Astrocyte (in vitro differentiated cells and primary cell): ENCODE data around the gene CDK15. TPM values are rescaled to one million over a fixed set of nuclear protein-coding genes. Genes with fewer than 3 reads are reported as not detected.

ENCODE experiments used
- DNase-seq: peaks from one replicate; pipeline ENCODE4 v3.0.0-alpha.2; 2010; ENCODE audit warnings: low read depth
- FAIRE-seq: peaks from 2 replicates; lab custom pipeline; 2011; peaks lifted over from hg19 to GRCh38; lab: Jason Lieb, UNC
- H2AFZ ChIP-seq: 2 replicates; pipeline ENCODE4 v1.6.0; 2012; ENCODE audit warnings: low read depth, low read length, inconsistent platforms
- H3K27ac ChIP-seq: 2 replicates; pipeline ENCODE4 v1.5.1; 2011; ENCODE audit warnings: low read depth, low read length, inconsistent platforms
- H3K27me3 ChIP-seq: 2 replicates; pipeline ENCODE4 v1.6.0; 2011; ENCODE audit warnings: low read length, inconsistent platforms; ENCODE audit not compliant: insufficient read depth
- H3K36me3 ChIP-seq: 2 replicates; pipeline ENCODE4 v1.5.1; 2011; ENCODE audit warnings: low read length, inconsistent platforms; ENCODE audit not compliant: insufficient read depth
- H3K4me1 ChIP-seq: 2 replicates; pipeline ENCODE4 v1.5.1; 2011; ENCODE audit warnings: low read length, inconsistent platforms; ENCODE audit not compliant: insufficient read depth
- H3K4me2 ChIP-seq: 2 replicates; pipeline ENCODE4 v1.6.0; 2012; ENCODE audit warnings: low read length, inconsistent platforms
- H3K4me3 ChIP-seq: 2 replicates; pipeline ENCODE4 v1.5.1; 2011; ENCODE audit warnings: low read depth, mild to moderate bottlenecking, low read length, inconsistent platforms; ENCODE audit not compliant: insufficient read depth
- H3K79me2 ChIP-seq: 2 replicates; pipeline ENCODE4 v1.6.0; 2012; ENCODE audit warnings: mild to moderate bottlenecking, low read length, inconsistent platforms; ENCODE audit not compliant: insufficient read depth
- H3K9ac ChIP-seq: 2 replicates; pipeline ENCODE4 v1.6.0; 2012; ENCODE audit warnings: mild to moderate bottlenecking, low read length, inconsistent platforms
- H3K9me3 ChIP-seq: 2 replicates; pipeline ENCODE4 v1.5.1; 2012; ENCODE audit warnings: low read depth, mild to moderate bottlenecking, low read length, inconsistent platforms; ENCODE audit not compliant: insufficient read depth
- H4K20me1 ChIP-seq: 2 replicates; pipeline ENCODE4 v1.6.0; 2012; ENCODE audit warnings: low read length, inconsistent platforms; ENCODE audit not compliant: insufficient read depth
- H3K27ac Mint-ChIP-seq: one replicate; pipeline ENCODE4 v1.8.0; 2021; ENCODE audit warnings: mild to moderate bottlenecking, mixed read lengths; ENCODE audit not compliant: unreplicated experiment
- H3K27me3 Mint-ChIP-seq: one replicate; pipeline ENCODE4 v1.8.0; 2021; ENCODE audit warnings: low read depth, mixed read lengths; ENCODE audit not compliant: unreplicated experiment
- H3K36me3 Mint-ChIP-seq: one replicate; pipeline ENCODE4 v1.8.0; 2021; ENCODE audit warnings: low read depth, mixed read lengths; ENCODE audit not compliant: unreplicated experiment
- H3K4me1 Mint-ChIP-seq: one replicate; pipeline ENCODE4 v1.8.0; 2021; ENCODE audit warnings: low read depth, mixed read lengths; ENCODE audit not compliant: unreplicated experiment
- H3K4me3 Mint-ChIP-seq: one replicate; pipeline ENCODE4 v1.8.0; 2021; ENCODE audit warnings: mild to moderate bottlenecking, moderate library complexity, mixed read lengths; ENCODE audit not compliant: unreplicated experiment
- H3K9me3 Mint-ChIP-seq: one replicate; pipeline ENCODE4 v1.8.0; 2021; ENCODE audit warnings: mild to moderate bottlenecking, mixed read lengths; ENCODE audit not compliant: unreplicated experiment
- EZH2 ChIP-seq: IDR thresholded peaks from 2 replicates; pipeline ENCODE4 v1.6.1; 2012; ENCODE audit warnings: mild to moderate bottlenecking, low read length, inconsistent platforms; ENCODE audit not compliant: insufficient read depth
- total RNA-seq: library from RNA; stranded (reverse); gene quantifications from 2 replicates; pipeline ENCODE4 v1.2.1, GENCODE V29; 2021
- TF ChIP-seq, protein P1 (sequence below): IDR thresholded peaks from 2 replicates; pipeline ENCODE4 v1.5.1; 2011; ENCODE audit warnings: low read depth, mild to moderate bottlenecking, inconsistent platforms, low read length, moderate library complexity; ENCODE audit not compliant: insufficient read depth

Gene CDK15
- total RNA-seq, 1 donor from 2014 or later, result 6.6 TPM

DNA sequence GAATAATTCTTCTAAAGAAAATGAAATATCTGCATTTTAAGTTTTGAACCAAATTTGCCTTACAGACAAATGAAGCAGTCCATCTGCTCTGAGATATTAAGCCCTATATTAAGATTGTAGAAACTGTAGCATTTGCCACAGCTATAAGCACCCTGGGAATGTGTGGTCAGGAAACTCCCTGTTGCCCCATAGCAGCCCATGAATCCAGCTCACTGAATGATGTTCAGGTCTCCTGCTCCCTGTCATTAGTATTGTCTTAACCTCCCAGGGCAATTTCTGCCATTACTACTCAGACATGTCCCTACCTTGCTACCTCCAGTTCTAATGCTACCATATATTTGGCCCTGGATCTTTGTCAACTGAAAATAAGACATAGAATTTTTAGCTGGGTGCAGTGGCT is 41.1 kb downstream of the CDK15 start:
- H3K9me3 ChIP-seq, result no peaks in the 10 kb centered on the region
- H3K4me2 ChIP-seq, result no peak overlapping the region
- H3K27ac ChIP-seq, result no peak overlapping the region
- Mint-ChIP-seq H3K4me1 (peaks cover 22% of the 10 kb centered on the region), H3K36me3 (no peaks in the 10 kb centered on the region), H3K27ac (peak overlapping the region; percentile 56), H3K4me3 (no peak overlapping the region), H3K27me3 (no peaks in the 10 kb centered on the region), H3K9me3 (no peaks in the 10 kb centered on the region)
- no peaks in the 10 kb centered on the region for H3K27me3 ChIP-seq
- H3K9ac ChIP-seq, result no peak overlapping the region
- TF ChIP-seq, protein P1, sequence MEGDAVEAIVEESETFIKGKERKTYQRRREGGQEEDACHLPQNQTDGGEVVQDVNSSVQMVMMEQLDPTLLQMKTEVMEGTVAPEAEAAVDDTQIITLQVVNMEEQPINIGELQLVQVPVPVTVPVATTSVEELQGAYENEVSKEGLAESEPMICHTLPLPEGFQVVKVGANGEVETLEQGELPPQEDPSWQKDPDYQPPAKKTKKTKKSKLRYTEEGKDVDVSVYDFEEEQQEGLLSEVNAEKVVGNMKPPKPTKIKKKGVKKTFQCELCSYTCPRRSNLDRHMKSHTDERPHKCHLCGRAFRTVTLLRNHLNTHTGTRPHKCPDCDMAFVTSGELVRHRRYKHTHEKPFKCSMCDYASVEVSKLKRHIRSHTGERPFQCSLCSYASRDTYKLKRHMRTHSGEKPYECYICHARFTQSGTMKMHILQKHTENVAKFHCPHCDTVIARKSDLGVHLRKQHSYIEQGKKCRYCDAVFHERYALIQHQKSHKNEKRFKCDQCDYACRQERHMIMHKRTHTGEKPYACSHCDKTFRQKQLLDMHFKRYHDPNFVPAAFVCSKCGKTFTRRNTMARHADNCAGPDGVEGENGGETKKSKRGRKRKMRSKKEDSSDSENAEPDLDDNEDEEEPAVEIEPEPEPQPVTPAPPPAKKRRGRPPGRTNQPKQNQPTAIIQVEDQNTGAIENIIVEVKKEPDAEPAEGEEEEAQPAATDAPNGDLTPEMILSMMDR, result no peak
- TF ChIP-seq EZH2, result no peak
- no peak for DNase-seq
- no peak overlapping the region for H3K4me3 ChIP-seq
- H2AFZ ChIP-seq, result no peak overlapping the region
- no peaks in the 10 kb centered on the region for H3K36me3 ChIP-seq
- peaks cover 9% of the 10 kb centered on the region for H3K4me1 ChIP-seq
- no peaks in the 10 kb centered on the region for H3K79me2 ChIP-seq
- FAIRE-seq, result no peak
- H4K20me1 ChIP-seq, result no peaks in the 10 kb centered on the region

DNA sequence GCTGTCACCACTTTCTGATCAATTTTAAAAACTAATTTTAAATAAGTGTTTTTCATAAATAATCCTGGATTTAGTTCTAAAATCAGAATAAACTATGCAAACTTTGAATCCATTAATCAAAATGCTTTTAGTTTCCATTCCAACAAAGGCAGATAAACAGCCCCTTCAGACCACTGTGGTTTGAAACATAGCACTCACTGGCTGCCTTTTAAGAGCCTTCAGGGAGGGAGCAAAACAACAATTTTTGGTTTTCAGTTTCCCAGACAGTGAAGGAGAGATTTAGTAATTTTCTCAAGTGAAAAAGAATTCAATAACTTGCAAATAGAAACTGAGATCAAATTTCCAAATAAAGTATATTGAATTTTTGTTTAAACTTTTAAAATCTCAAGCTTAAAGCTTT is 46.1 kb downstream of the CDK15 start:
- Histone ChIP-seq H3K79me2 (no peaks in the 10 kb centered on the region), H3K4me2 (no peak overlapping the region), H3K9ac (no peak overlapping the region), H3K4me3 (no peak overlapping the region), H2AFZ (no peak overlapping the region), H4K20me1 (no peaks in the 10 kb centered on the region), H3K36me3 (no peaks in the 10 kb centered on the region), H3K4me1 (peaks cover 33% of the 10 kb centered on the region), H3K27me3 (no peaks in the 10 kb centered on the region), H3K9me3 (no peaks in the 10 kb centered on the region), H3K27ac (peak overlapping the region; percentile 97)
- Mint-ChIP-seq H3K4me1 (peaks cover 37% of the 10 kb centered on the region), H3K36me3 (peaks cover 2% of the 10 kb centered on the region), H3K27me3 (no peaks in the 10 kb centered on the region), H3K4me3 (no peak overlapping the region), H3K9me3 (no peaks in the 10 kb centered on the region), H3K27ac (peak overlapping the region; percentile 87)
- DNase-seq (no peak), FAIRE-seq (no peak)
- TF ChIP-seq, protein P1, result no peak
- TF ChIP-seq EZH2, result no peak

DNA sequence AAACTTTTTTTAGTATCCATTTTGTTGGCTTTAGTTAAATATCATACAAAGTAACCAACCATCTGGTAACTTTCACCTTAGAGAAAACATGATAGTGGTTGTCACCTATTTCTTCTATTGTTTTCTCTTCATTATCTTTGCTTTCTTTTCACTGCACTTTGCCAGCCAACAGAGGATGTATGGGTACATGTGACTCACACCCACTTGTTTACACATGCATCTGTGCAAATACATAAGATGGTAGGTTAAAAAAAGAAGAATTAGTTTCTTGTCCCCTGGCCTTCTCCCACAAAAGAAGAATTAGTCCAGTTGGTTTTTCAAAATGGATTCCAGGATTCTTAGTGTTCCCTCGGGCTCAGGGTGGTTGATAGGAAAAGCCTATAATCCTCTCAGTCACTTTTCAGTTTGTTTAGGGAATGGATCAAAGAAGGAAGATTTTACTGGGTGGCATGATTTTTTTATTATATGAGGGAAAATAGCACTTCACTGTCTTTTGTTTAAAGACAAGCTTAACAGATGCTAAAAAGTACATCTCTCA is 46.6 kb downstream of the CDK15 start:
- H3K27ac ChIP-seq, result peak overlapping the region; percentile 97
- H3K27me3 Mint-ChIP-seq, result no peaks in the 10 kb centered on the region
- H3K4me2 ChIP-seq, result no peak overlapping the region
- H3K36me3 ChIP-seq, result no peaks in the 10 kb centered on the region
- H4K20me1 ChIP-seq, result no peaks in the 10 kb centered on the region
- H3K4me3 Mint-ChIP-seq, result no peak overlapping the region
- H3K36me3 Mint-ChIP-seq, result peaks cover 4% of the 10 kb centered on the region
- no peaks in the 10 kb centered on the region for H3K27me3 ChIP-seq
- H3K27ac Mint-ChIP-seq, result peak overlapping the region; percentile 99
- FAIRE-seq (peak; percentile 68), DNase-seq (no peak)
- no peaks in the 10 kb centered on the region for H3K9me3 ChIP-seq
- H3K9me3 Mint-ChIP-seq, result no peaks in the 10 kb centered on the region
- H3K9ac ChIP-seq, result peak overlapping the region; percentile 80
- TF ChIP-seq EZH2, result no peak
- TF ChIP-seq, protein P1, result no peak
- peaks cover 33% of the 10 kb centered on the region for H3K4me1 ChIP-seq
- H2AFZ ChIP-seq, result no peak overlapping the region
- H3K4me1 Mint-ChIP-seq, result peaks cover 35% of the 10 kb centered on the region
- no peaks in the 10 kb centered on the region for H3K79me2 ChIP-seq
- H3K4me3 ChIP-seq, result no peak overlapping the region
